Type B pancreatic cell (in vitro differentiated cells): ENCODE data around the gene STX10. TPM values are rescaled to one million over a fixed set of nuclear protein-coding genes. Genes with fewer than 3 reads are reported as not detected.
A peak's percentile ranks its signal among the peaks of the same experiment; 100 is the strongest.

Source experiments
- DNase-seq: peaks from one replicate; pipeline ENCODE4 v3.0.0; 2021; ENCODE audit warnings: mixed read lengths; ENCODE audit not compliant: unreplicated experiment; ENCODE audit errors: extremely low spot score
- H3K27ac Mint-ChIP-seq: 2 replicates; pipeline ENCODE4 v1.8.0; 2021; ENCODE audit warnings: mild to moderate bottlenecking, mixed read lengths
- H3K27me3 Mint-ChIP-seq: 2 replicates; pipeline ENCODE4 v1.8.0; 2021; ENCODE audit warnings: mixed read lengths
- H3K36me3 Mint-ChIP-seq: 2 replicates; pipeline ENCODE4 v1.8.0; 2021; ENCODE audit warnings: mixed read lengths
- H3K4me1 Mint-ChIP-seq: one replicate; pipeline ENCODE4 v1.8.0; 2021; ENCODE audit warnings: mixed read lengths; ENCODE audit not compliant: unreplicated experiment
- H3K4me3 Mint-ChIP-seq: 2 replicates; pipeline ENCODE4 v1.8.0; 2021; ENCODE audit warnings: mild to moderate bottlenecking, mixed read lengths
- H3K9me3 Mint-ChIP-seq: 2 replicates; pipeline ENCODE4 v1.8.0; 2021; ENCODE audit warnings: mixed read lengths
- CTCF ChIP-seq: fragments of 200-600 bp; sonication (generic); conservative IDR thresholded peaks from 2 replicates; pipeline ENCODE4 v1.5.0; 2021; ENCODE audit warnings: antibody characterized with exemption, mild to moderate bottlenecking
- total RNA-seq: library from RNA; stranded (reverse); gene quantifications from 2 replicates; pipeline ENCODE4 v1.2.1, GENCODE V29; 2021; ENCODE audit warnings: low replicate concordance

STX10 gene
- total RNA-seq, 1 donor from 2014 or later = 45.2 TPM

GRCh38 chr19:13116282-13117175 lies 33.6 kb downstream of the STX10 start, which contains the start of gene TRMT1:
Gene TRMT1 (minus strand): TSS chr19:13116740. CDS start chr19:13116399, 341 bp downstream.
- Mint-ChIP-seq H3K4me3 (peak within 1 kb of the TSS; percentile 98), H3K36me3 (no peaks in the 10 kb centered on the region), H3K27ac (peak within 1 kb of the TSS; percentile 92), H3K9me3 (no peaks in the 10 kb centered on the region), H3K27me3 (no peaks in the 10 kb centered on the region), H3K4me1 (peaks cover 28% of the 10 kb centered on the region)
- peak; percentile 92 for DNase-seq
- no peak for TF ChIP-seq CTCF

- no peaks in the 10 kb centered on the region for H3K36me3 Mint-ChIP-seq
- no peaks in the 10 kb centered on the region for H3K27me3 Mint-ChIP-seq
- peak overlapping the region; percentile 98 for H3K4me3 Mint-ChIP-seq
- H3K4me1 Mint-ChIP-seq = peaks cover 24% of the 10 kb centered on the region
- H3K27ac Mint-ChIP-seq = peak overlapping the region; percentile 92
- no peak for TF ChIP-seq CTCF
- no peaks in the 10 kb centered on the region for H3K9me3 Mint-ChIP-seq
- no peak for DNase-seq
These were observed 34.3 kb downstream of the STX10 start for GRCh38 chr19:13115936-13116281.

GRCh38 chr19:13112555-13112954 lies 37.6 kb downstream of the STX10 start:
- H3K27me3 Mint-ChIP-seq = no peaks in the 10 kb centered on the region

GRCh38 chr19:13110099-13110610 lies 40.0 kb downstream of the STX10 start:
- Mint-ChIP-seq H3K27ac (no peak overlapping the region), H3K36me3 (no peaks in the 10 kb centered on the region), H3K27me3 (no peaks in the 10 kb centered on the region), H3K9me3 (no peaks in the 10 kb centered on the region), H3K4me3 (no peak overlapping the region), H3K4me1 (no peaks in the 10 kb centered on the region)
- no peak for TF ChIP-seq CTCF
- DNase-seq = no peak

More at GRCh38 chr19:13112555-13112954, 37.6 kb downstream of the STX10 start:
- DNase-seq = no peak
- TF ChIP-seq CTCF = no peak
- no peaks in the 10 kb centered on the region for H3K36me3 Mint-ChIP-seq
- no peaks in the 10 kb centered on the region for H3K9me3 Mint-ChIP-seq
- H3K4me1 Mint-ChIP-seq = peaks cover 13% of the 10 kb centered on the region
- no peak overlapping the region for H3K27ac Mint-ChIP-seq
- no peak overlapping the region for H3K4me3 Mint-ChIP-seq

GRCh38 chr19:13109361-13110098 lies 40.6 kb downstream of the STX10 start:
- Mint-ChIP-seq H3K4me3 (no peak overlapping the region), H3K4me1 (no peaks in the 10 kb centered on the region), H3K27me3 (no peaks in the 10 kb centered on the region), H3K27ac (no peak overlapping the region), H3K36me3 (no peaks in the 10 kb centered on the region), H3K9me3 (no peaks in the 10 kb centered on the region)
- DNase-seq = no peak
- no peak for TF ChIP-seq CTCF
